ENCODE data around the gene KXD1.

KXD1 gene

GRCh38 chr19:18613589-18614234, 56.0 kb downstream of the KXD1 start:
- DNase-seq (ENCODE audit: low spot score): peak; percentile 60

GRCh38 chr19:18616023-18616422, 58.4 kb downstream of the KXD1 start:
- DNase-seq (ENCODE audit: low spot score): no peak

- no peak for DNase-seq (ENCODE audit: low spot score)
These were observed 59.9 kb downstream of the KXD1 start for GRCh38 chr19:18617562-18617961.

DNA sequence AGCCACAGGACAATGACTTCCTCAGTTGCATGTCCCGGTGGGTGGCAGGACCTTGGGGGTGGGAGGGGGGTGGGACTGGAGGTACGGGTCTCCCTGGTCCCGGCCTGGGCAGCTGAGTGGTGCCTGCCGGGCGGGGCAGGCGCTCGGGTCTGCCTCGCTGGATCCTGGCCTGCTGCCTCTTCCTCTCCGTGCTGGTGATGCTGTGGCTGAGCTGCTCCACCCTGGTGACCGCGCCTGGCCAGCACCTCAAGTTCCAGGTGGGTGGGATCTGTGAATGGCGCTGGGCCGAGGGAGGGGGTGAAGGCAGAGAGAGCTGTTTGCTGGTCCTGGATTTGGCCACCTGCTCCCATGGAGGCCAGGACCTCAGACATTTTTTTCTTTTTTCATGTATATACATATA, 60.6 kb downstream of the KXD1 start:
- no peak for DNase-seq (ENCODE audit: low spot score)

All from ecto neural progenitor cell (in vitro differentiated cells).